Body of pancreas (tissue), 4 donors: Measurements from ENCODE around the gene TTC27. TPM values are rescaled to one million over a fixed set of nuclear protein-coding genes. Genes with fewer than 3 reads are reported as not detected.
"Not testable (repeated sequence)": the region's sequence is repeated elsewhere in the genome, so short reads cannot be mapped to it uniquely, and the experiment has no call there.

Experiments
- ATAC-seq: fragments of 150-250 bp; one replicate; pipeline ENCODE4 v1.9.1; 2016
- DNase-seq, 4 donors: peaks; one replicate each; pipeline ENCODE4 v3.0.0-alpha.2; 2019
- H3K27ac ChIP-seq, 4 donors: fragments of 200-600 bp; sonication (generic); 1 replicate in 3 of 4; 2 replicates in 1 of 4; pipeline versions ENCODE4 v1.5.1 to v1.6.1; 2016 to 2019; ENCODE audit warnings: mild to moderate bottlenecking in 1 of 4, mixed read lengths in 1 of 4, moderate library complexity in 1 of 4
- H3K27me3 ChIP-seq, 2 donors: fragments of 200-600 bp; sonication (generic); one replicate each; pipeline ENCODE4 v1.6.0; 2016; ENCODE audit warnings: mild to moderate bottlenecking in 1 of 2
- H3K36me3 ChIP-seq, 2 donors: fragments of 200-600 bp; sonication (generic); replicated peaks in 1 of 2; 2 replicates each; pipeline ENCODE4 v1.5.1; 2016; ENCODE audit warnings: low read depth in 2 of 2; ENCODE audit not compliant: insufficient read depth in 1 of 2
- H3K4me1 ChIP-seq: fragments of 200-600 bp; sonication (generic); one replicate; pipeline ENCODE4 v1.6.0; 2016
- H3K4me3 ChIP-seq, 2 donors: fragments of 200-600 bp; sonication (generic); 1 replicate in 1 of 2; 2 replicates in 1 of 2; pipeline ENCODE4 v1.5.1; 2016 to 2019
- H3K9me3 ChIP-seq, 3 donors: fragments of 200-600 bp; sonication (generic); 1 replicate in 2 of 3; 2 replicates in 1 of 3; pipeline ENCODE4 v1.5.1; 2016
- POLR2A ChIP-seq, 3 donors: fragments of 450-650 bp; IDR thresholded peaks; one replicate each; pipeline ENCODE4 v1.6.1; 2016; ENCODE audit warnings: antibody characterized with exemption in 3 of 3, mild to moderate bottlenecking in 2 of 3
- WGBS, 2 donors: methylation state at CpG; one replicate each; pipeline ENCODE4 v1.1.5; 2017; 5-methylcytosine and 5-hydroxymethylcytosine counted together
- intact Hi-C: fragments of 100-400 bp; cut with DNase I; formaldehyde crosslinking; loops from one replicate; pipeline ENCODE4 v1.15.1; 2023
- total RNA-seq, 2 donors: library from RNA; depleted of rRNA; stranded (reverse); fragments of >200 nt; gene quantifications; one replicate each; pipeline ENCODE4 v1.1.0, GENCODE V29; 2016
- TF ChIP-seq, protein P1 (sequence below), 7 experiments: fragments of 450-650 bp in 4 of 7; fragments of 200-600 bp in 3 of 7; sonication (generic) in 3 of 7; IDR thresholded peaks; one replicate each; pipeline ENCODE4 v1.5.1; 2016 to 2019; ENCODE audit warnings: antibody characterized with exemption in 7 of 7

The TTC27 gene
- total RNA-seq, 2 donors from 2014 or later, result 5.6 to 9.3 TPM

DNA sequence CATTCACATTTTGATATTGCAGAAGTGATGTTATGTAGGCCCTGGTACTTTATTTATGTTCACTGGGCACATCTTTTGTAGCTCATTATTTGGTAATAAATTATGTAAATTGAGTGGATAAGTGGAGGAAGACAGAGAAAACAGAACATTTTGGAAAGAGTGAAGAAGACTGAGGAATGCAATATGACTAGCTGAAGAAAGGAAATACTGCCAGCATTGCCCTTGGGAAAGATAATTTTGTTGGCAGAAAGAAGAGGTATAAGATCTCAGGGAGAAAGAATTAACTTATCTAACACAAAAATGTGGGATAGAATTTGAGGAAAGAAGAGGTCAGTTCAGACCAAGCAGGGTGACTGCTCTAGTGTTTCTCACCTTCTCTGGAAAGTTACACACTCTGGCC, 118.8 kb downstream of the TTC27 start:
- H3K27ac ChIP-seq, result no peak overlapping the region
- DNase-seq (no peak), ATAC-seq (no peak)
- H3K36me3 ChIP-seq, result no peaks in the 10 kb centered on the region
- intact Hi-C loops, result no loop called here
- no peak for TF ChIP-seq POLR2A (IDR thresholded peaks at IDR 0.05)
- TF ChIP-seq, protein P1, sequence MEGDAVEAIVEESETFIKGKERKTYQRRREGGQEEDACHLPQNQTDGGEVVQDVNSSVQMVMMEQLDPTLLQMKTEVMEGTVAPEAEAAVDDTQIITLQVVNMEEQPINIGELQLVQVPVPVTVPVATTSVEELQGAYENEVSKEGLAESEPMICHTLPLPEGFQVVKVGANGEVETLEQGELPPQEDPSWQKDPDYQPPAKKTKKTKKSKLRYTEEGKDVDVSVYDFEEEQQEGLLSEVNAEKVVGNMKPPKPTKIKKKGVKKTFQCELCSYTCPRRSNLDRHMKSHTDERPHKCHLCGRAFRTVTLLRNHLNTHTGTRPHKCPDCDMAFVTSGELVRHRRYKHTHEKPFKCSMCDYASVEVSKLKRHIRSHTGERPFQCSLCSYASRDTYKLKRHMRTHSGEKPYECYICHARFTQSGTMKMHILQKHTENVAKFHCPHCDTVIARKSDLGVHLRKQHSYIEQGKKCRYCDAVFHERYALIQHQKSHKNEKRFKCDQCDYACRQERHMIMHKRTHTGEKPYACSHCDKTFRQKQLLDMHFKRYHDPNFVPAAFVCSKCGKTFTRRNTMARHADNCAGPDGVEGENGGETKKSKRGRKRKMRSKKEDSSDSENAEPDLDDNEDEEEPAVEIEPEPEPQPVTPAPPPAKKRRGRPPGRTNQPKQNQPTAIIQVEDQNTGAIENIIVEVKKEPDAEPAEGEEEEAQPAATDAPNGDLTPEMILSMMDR (IDR thresholded peaks at IDR 0.05), result no peak
- no peaks in the 10 kb centered on the region for H3K27me3 ChIP-seq
- H3K4me3 ChIP-seq, result no peak overlapping the region
- no peaks in the 10 kb centered on the region for H3K4me1 ChIP-seq
- H3K9me3 ChIP-seq, result no peaks in the 10 kb centered on the region

- no peak for DNase-seq
- intact Hi-C loops, result no loop called here
- Histone ChIP-seq H3K27me3 (no peaks in the 10 kb centered on the region), H3K4me1 (no peaks in the 10 kb centered on the region), H3K36me3 (no peaks in the 10 kb centered on the region), H3K9me3 (no peaks in the 10 kb centered on the region), H3K27ac (no peak overlapping the region), H3K4me3 (no peak overlapping the region)
- WGBS, 2 donors, result 97 to 98% methylated on average over 1 of the region's 1 CpG
- no peak for ATAC-seq
- TF ChIP-seq, protein P1 (IDR thresholded peaks at IDR 0.05), result no peak
- TF ChIP-seq POLR2A (IDR thresholded peaks at IDR 0.05), result no peak
These were observed 120.3 kb downstream of the TTC27 start for GRCh38 chr2:32748158-32748557.

DNA sequence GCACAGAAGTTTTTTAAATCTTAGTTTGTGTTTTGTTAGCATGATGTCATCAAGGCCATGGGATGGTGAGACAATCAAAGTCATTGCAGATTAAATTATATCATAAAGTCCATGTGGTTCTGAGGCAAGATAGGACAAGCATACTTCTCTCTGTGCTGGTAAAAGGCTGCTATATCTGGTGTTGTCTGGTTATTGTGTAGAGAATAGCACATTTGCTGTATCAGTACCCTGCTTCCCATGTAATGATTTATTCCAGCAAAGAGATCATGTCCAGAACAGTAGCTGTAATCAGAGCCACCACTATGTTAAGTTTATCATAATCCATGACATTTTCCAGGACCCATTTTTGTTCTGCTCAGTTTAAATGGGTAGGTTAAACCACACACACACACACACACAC, 123.0 kb downstream of the TTC27 start:
- Histone ChIP-seq H3K36me3 (no peaks in the 10 kb centered on the region), H3K27me3 (no peaks in the 10 kb centered on the region), H3K4me1 (no peaks in the 10 kb centered on the region), H3K4me3 (no peak overlapping the region), H3K9me3 (no peaks in the 10 kb centered on the region), H3K27ac (no peak overlapping the region)
- DNase-seq (no peak), ATAC-seq (no peak)
- intact Hi-C loops, result no loop called here
- TF ChIP-seq POLR2A (IDR thresholded peaks at IDR 0.05), result no peak
- TF ChIP-seq, protein P1 (IDR thresholded peaks at IDR 0.05), result no peak

DNA sequence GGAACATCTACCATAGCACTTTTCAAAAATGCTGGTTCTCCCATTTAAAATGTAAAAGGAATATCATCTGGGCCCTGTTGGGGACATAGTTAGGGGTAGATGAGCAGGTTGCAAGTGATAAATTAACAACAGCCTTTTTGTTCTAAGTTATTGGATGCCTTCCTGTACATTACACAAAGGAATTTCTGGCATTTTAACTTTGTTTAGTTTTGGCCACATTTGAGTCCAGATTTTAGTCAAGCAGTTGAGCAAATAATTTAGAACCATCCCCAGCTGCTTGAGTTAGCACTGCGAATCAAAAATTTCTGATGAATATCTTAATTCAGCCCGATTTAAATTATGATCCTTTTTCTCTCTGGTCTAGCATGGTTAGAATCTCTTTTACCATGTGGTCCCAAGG, 124.4 kb downstream of the TTC27 start:
- no peak for TF ChIP-seq POLR2A (IDR thresholded peaks at IDR 0.05)
- TF ChIP-seq, protein P1 (IDR thresholded peaks at IDR 0.05), result no peak
- intact Hi-C loops, result no loop called here
- WGBS, 2 donors, result 63 to 71% methylated on average over 2 of the region's 2 CpGs

GRCh38 chr2:32752952-32753351, 125.1 kb downstream of the TTC27 start:
- Histone ChIP-seq H3K27ac (no peak overlapping the region), H3K27me3 (no peaks in the 10 kb centered on the region), H3K4me1 (no peaks in the 10 kb centered on the region), H3K9me3 (no peaks in the 10 kb centered on the region), H3K36me3 (no peaks in the 10 kb centered on the region), H3K4me3 (no peak overlapping the region)
- ATAC-seq (no peak), DNase-seq (no peak)
- intact Hi-C loops, result no loop called here
- TF ChIP-seq, protein P1 (IDR thresholded peaks at IDR 0.05), result no peak
- TF ChIP-seq POLR2A (IDR thresholded peaks at IDR 0.05), result no peak
- 92 to 95% methylated on average over 5 of the region's 5 CpGs for WGBS, 2 donors

More for the DNA sequence above, 124.4 kb downstream of the TTC27 start:
- H3K27me3 ChIP-seq, result no peaks in the 10 kb centered on the region
- no peaks in the 10 kb centered on the region for H3K36me3 ChIP-seq
- DNase-seq, result no peak
- H3K27ac ChIP-seq, result no peak overlapping the region
- no peak for ATAC-seq
- no peaks in the 10 kb centered on the region for H3K4me1 ChIP-seq
- H3K4me3 ChIP-seq, result no peak overlapping the region
- H3K9me3 ChIP-seq, result no peaks in the 10 kb centered on the region

DNA sequence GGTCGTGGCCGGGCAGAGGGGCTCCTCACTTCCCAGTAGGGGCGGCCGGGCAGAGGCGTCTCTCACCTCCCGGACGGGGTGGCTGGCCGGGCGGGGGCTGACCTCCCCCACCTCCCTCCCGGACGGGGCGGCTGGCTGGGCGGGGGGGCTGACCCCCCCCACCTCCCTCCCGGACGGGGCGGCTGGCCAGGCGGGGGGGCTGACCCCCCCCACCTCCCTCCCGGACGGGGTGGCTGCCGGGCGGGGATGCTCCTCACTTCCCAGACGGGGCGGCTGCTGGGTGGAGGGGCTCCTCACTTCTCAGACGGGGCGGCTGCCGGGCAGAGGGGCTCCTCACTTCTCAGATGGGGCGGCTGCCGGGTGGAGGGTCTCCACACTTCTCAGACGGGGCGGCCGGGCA, 126.8 kb downstream of the TTC27 start:
- H3K9me3 ChIP-seq, ATAC-seq, DNase-seq, H3K4me3 ChIP-seq, intact Hi-C loops, H3K27ac ChIP-seq, H3K4me1 ChIP-seq, H3K27me3 ChIP-seq, H3K36me3 ChIP-seq: not testable (repeated sequence)
- WGBS, 2 donors, result 88% methylated on average over 8 of the region's 31 CpGs; no CpG with 5 or more reads in 1 of the 2 donors
